CD4-positive, alpha-beta T cell treated with Interleukin-10 for 1 hour (primary cell): ENCODE measurements around the gene VAPB.
"Not testable (repeated sequence)": the region's sequence is repeated elsewhere in the genome, so short reads cannot be mapped to it uniquely, and the experiment has no call there.

Experiments used
- DNase-seq: peaks from one replicate; pipeline ENCODE4 v3.0.0-alpha.2; 2020

VAPB gene, protein sequence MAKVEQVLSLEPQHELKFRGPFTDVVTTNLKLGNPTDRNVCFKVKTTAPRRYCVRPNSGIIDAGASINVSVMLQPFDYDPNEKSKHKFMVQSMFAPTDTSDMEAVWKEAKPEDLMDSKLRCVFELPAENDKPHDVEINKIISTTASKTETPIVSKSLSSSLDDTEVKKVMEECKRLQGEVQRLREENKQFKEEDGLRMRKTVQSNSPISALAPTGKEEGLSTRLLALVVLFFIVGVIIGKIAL

DNA sequence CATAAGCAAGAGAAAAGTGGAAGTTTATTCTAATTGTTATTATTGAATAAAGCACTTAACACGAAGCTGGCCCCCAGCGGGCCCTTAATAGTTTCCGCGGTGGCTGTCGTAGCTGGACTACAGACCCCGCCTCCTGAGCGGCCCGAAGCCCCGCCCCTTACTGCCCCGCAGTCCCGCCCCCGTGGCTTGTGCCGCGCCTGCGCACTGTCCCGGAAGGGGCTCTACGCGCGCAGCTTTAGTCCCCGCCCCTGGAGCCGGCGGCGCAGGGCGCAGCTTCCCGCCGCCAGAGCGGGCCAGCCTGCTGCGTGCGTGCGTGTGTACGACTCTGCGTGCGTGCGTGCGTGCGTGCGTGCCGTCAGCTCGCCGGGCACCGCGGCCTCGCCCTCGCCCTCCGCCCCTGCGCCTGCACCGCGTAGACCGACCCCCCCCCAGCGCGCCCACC lies at the start of gene VAPB:
Gene VAPB, plus strand, starts transcription at position 348 of the 442 bp plus-strand sequence. CDS start 231 bp downstream, outside the sequence.
- DNase-seq: peak; percentile 97

DNA sequence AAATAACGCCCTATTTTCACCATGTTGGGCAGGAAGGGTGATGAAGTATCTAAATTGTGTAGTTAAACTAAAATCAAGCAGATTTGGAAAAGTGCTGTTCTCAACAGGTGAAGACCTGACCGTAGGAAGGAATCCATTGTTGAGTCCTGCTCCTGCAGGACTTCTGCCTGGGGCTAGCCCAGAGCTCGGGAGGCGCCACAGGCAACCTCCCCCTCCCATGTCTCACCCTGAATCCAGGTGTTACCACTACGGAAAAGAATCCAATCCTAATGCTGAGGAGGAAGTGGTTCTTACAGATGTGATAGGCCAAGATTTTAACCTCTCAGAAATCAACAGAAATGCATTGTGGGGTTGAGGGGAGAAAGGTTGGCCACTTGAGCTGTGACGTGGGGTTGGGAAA lies 49.3 kb upstream of the VAPB start:
- no peak for DNase-seq

DNA sequence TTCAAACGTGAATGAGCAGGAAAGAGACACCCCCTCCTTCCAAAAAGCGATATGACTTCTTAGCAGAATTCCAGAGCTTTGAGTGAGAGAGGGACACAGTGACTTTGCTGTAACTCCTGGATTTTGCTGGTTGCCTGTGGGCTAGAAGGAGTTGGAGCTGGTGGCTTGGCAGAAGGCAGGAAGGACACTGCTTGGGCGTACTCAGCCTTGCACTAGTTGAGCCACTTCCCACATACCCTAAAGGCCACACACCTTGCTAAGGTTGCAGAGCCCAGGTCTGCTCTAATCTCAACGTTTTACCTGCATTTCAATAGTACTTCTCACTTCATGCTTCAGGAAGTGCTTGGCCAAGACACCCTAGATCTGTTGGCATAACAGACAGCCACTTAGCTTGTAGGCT lies 48.9 kb upstream of the VAPB start:
- no peak for DNase-seq

DNA sequence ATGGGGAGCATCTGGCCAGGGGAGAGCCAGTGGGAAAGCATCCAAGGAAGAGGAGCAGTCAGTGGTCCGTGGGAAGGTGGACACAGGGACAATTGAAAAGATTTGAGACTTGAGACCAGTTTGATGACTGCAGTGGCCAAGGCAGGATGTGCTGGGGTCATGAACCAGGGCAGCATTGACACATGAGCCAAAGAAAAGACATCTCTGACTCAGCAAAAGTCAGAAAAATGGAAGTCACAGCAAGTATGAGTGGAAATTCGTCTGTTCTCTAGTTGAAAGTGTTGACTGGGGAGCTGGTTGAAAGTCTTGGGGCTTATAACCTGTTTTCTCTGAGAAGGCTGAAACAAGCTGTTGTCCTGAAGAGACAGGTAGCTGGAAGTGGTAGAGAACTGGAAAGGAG lies 48.2 kb upstream of the VAPB start:
- no peak for DNase-seq

DNA sequence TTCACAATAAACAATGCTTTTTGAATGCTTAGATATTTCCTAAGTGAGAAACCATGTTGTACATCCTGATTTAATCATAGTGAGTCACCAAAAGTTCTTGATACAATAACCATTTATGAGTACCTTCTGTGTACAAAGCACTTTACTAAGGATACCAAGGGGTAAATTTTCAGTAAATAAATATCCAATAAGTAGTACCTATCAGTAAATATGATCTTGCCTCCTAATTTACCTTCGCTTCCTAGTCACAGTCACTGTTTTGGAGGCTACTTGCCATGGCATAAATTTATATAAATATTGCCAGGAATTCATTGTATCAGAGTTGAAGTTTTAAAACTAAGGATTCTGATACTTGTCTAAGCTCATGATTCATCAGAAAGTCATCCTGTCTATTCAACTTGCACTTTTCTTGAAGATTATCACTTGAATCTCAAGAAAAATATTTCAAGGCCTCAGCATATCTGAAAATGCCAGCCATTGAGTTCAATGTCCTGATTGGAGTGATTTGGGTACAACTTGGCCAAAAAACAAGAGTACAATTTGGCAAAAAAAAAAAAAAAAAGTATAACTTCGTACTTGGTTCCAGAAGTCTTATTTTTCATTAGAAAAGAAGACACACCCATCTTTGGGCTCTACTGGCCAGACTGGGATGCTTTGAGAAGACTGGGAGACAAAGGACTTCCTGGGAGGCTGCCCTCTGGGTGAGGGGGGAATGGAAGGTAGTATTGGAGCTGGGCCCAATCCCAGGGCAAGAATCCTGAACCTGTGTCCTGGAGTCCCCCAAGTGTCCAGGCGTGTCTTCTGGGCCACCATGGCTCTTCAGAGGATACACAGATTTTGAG lies 46.7 kb upstream of the VAPB start:
- no peak for DNase-seq

DNA sequence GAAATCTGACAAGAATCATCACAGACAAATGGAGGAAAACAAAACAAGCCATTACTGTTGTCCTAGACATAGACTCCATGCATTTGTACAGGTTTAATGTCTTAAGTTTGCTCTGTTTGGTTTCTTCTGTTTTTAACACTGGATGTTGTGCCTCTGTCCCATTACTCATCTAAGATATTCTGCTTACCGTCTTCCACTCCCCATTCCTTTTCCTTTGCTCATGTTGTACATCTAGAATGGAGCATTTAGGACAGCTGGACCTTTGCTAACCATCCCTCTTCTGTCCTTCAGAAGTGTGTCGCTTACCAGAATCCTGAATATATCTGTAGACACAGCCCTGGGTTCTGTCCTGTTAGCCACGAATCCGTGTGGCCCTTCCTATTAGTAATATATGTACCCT lies 44.3 kb upstream of the VAPB start:
- no peak for DNase-seq

DNA sequence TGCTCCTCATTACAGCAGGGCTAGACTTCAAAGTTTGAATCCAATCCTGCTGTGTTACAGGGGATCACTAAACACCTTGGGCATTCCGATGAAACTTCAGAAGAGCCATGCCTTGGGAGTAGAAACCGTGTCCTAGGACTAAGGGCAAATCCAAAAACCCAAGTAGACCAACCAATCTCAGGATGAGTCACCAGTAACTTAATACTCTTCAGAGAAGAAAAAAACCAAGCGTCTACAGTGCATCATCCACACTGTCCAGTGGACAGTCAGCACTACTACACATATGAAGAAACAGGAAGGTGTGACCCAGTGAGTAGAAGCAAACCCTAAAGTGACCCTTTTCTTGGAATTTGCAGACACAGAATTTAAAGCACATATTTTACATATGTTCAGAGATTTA lies 39.5 kb upstream of the VAPB start:
- no peak for DNase-seq

DNA sequence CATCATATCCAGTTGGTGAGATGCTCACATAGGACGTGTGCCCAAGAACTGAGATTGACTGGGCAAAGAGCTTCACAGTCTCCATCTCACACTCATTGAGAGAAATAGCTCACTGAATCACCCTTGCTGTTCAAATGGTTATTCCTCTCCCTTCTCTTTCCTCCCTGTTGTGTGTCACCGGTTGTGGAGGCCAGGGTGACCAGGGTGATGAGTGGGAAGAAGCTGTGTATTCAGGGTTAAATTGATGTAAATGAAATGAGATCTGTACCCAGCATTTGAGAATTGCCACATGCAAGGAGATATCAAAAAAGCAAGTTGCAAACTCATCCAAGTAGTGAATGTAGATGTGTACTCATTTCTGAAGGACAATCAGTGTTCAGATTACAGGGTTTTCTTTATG lies 36.6 kb upstream of the VAPB start:
- no peak for DNase-seq

DNA sequence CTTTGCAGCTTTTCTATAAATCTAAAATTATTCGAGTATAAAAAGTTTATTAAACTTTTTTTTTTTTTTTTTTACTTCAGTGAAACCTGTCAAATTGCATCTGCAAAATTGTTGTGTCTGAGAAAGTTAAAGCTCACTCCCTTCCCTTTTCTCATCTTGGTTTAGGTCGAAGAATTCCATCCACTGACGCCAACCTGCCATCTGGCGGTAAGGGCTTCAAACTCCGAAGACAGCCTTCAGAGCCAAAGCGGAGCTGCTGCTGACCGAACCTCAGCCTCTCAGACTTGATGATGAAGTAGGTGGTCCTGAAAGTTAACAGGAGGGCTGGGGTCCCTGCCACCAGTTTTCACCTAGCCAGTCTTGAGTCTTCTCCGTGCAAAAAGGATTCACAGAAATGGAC lies 29.6 kb upstream of the VAPB start:
- DNase-seq: no peak

DNA sequence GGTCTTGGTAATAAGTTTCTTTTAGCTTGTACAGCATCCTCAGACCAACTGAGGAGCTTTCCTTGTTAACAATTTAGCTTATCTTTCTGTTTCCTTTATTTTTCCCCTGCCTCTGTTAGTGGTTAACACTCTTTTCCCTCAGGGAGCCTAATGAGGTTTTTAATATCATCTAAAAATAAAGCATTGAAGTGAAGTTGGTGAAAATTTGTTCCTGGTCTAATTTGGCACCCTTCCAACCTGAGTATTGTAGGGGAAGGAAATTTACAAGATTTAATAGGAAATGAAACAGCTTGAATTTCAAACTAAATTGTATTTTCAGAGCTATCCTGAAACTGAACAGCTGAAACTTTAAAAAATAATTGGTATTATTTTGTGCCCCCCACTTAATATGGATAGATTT lies 28.1 kb upstream of the VAPB start:
- no peak for DNase-seq

DNA sequence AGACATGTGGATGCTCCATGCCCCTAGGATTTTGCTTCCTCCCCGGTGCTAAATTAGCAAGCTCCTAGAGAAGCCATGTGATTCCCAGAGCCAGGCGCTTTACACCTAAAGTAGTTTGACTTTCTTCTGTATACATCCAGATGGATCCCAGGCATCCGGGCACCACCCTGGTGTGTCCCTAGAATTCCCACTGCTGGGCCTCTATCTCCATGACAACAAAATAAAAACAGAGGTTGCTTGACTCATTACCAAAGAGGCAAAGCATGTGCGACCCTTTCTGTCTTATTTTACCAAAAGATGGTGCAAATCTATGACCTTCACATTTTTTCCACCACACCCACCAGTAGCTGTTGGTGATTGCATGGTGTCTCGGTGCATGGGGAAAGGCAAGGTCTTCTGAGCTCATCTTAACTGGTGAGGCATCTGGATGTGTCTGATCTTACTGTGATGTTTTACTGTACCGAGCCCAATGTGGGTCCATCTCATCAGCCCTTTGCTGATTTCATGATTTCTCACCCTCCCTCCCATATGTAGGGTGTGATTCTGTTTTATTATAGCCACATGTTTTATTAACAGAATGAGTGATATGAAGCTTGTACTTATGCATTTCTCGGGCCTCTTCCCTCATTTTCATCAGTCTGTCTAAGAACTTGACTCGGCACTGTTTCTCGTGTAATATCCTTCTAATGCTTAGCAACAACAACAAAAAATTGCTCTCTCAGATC lies 27.4 kb upstream of the VAPB start:
- no peak for DNase-seq

DNA sequence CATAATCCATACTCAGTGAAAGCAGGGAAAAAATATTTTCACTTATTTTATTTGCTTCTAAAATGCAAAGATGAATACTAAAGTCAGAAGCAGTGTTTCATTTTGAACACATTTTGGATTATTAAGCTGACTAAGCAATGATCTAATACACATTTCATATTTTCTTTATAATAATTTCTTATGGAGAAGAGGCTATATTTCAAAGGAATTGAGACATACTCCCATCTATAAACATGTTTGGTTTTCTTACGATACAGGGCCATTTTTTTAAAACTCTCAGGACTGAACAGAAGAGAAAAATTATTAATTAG lies 26.9 kb upstream of the VAPB start:
- DNase-seq: no peak

DNA sequence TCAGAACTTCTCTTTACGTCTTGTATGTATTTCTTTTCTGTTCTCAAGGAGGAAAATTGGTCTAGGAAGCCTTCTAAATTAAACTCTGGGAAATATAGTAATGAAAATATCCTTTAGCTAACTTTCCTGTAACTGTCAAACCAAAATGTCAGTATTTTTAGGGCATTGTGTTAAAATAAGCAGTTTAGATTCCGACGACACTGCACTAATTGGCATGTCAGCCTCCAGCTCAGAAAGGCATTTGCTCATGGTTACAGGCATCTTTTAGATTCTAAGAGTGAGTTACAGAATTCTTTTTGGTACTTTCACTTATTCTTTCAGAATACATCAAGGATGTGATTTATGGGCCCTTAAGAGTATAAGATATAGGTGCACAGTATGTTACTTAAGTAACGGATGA lies 26.1 kb upstream of the VAPB start:
- DNase-seq: no peak

DNA sequence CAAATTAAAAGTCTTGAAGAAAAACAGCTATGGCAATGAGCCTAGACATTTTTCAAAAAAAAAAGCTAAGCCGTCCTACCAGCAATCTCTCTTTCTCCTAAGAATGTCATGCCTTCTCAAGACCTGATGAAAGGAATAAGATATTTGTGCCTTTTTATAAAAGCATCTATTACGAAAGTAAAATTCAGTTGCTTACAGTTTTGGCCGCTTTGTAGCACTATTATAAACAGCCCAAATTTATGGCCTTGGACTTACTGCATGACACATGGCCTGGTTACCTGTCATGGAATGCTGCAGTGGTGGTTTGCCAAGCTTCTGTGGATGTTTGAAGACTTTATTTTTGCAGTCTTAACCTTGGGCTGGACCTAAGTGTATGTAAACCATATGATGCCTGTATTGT lies 22.2 kb upstream of the VAPB start:
- no peak for DNase-seq

DNA sequence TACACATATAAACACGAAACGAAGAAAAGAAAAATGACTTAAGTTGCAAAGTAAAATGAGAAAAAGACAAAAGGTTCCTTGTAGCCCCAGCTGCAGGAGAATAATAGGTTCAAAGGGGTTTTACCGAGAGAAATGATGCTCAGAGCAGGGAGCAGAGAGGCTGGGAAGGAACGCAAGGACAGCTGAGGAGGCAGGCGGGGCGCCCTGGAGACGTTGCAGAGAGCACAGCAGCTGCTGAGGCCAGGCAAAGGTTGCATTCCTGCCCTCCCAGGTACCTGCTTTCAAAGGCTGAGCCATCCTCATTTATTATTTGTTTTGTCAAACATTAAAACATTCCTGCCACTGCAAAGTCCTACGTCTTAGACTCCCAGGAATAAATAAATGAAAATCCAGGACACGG lies 16.2 kb upstream of the VAPB start:
- no peak for DNase-seq

DNA sequence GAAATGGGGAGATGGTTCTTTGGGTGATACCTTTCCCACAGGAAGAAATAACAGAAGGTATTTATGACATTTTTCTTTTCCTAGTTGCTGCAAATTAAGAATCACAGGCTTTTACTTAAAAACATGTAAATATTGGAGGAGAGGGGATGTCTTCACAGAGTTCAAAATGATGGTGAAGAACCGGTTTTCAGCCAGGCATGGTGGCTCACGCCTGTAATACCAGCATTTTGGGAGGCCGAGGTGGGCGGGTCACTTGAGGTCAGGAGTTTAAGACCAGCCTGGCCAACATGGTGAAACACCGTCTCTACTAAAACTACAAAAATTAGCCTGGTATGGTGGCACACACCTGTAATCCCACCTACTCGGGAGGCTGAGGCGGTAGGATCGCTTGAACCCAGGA lies 15.7 kb upstream of the VAPB start:
- not testable (repeated sequence) for DNase-seq

DNA sequence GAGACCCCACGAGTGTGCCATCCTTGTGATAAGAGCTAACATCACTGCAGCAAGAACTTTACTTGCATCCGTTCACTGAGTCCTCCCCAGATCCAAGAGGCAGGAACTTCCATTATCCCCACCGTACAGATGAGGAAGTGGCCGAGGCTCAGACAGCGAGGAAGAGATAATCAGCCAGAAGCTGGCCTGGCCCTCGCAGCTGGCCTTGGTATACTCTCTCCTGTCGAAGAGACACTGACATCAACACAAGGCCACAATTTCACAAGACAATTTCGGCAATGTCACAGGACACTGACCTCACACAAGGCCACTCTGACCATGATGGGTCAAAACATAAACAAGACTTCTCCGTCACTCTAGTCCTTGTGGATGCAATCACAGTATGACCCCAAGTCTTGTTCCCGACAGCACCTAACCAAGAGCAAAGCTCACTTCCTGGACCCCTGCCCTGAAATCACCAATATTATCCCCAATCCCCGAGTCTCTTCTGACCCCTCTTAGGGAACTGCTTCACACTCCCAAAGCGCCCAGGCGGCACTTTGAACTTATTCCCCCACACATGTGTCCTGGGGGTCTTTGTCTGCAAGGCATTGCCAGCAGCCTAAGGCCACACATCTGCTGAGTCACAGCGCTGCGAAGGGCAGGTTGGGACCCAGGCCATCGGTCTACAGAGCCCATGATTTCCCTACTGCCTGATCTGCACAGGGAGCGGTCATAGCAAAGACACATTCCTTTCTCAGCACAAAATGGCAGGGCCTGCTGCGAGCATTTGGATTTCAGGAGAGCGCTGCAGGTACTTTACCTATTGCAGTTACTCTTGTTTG lies 14.8 kb upstream of the VAPB start:
- no peak for DNase-seq

DNA sequence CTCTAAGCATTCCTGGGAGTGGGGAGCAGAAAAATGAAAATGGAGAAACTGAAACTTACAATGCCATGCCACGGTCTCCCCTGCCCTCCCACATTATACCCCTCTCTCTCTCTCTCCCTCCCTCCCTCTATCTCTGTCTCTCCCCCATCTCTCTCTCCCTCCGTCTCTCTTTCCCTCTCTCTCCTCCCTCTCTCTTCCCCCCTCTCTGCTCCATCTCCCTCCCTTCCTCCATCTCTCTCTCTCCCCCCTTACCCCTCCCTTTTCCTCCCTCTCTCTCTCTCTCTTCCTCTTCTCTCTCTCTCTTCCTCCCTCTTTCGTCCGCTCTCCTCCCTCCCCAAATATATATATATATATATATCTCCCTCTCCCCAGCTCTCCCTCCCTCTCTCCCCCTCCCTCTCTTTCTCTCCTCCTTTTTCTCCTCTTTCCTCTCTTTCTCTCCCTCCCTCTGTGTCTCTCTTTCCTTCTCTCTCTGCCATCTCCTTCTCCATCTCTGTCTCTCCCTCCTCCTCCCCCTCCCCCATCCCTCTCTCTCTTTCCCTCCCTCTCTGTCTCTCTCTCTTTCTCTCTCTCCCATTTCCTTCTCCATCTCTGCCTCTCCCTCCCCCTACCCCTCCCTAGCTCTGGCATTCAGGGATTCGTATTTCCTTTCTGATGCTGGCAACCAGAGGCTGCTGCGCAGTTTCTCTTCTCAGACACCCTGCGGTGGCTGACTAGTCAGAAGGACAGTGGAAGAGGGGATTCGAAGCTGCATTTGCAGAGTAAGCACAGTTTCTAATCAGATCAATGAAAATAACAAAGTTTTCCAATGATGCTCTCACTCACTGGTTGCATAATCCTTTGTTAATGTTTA lies 13.9 kb upstream of the VAPB start:
- no peak for DNase-seq

DNA sequence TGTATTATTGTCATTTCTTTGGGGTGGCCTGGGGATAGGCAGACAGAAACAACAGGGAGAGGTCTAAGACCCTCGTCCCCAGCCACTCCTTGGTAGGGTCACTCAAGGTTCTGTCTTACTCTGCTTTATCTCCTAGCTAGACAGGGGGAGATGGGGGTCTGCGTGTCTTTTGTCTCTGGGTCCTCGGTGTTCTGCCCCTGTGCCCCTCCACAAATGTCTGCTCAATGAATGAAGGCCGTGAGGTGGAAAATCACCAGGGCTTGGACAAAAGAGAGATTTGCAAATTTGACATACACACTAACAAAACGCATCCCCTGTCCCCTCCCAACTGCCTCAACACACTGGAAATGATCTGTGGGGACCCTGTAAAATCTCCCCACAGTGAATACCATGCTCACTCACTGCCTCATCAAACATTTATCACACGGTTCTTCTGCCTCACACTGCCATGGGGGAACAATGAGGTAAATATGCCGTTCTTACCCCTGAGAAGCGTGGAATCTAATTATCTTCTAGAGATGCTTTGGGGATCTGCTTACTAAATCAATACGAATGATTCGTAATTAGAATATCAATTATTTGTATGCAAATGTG lies 13.2 kb upstream of the VAPB start:
- no peak for DNase-seq

DNA sequence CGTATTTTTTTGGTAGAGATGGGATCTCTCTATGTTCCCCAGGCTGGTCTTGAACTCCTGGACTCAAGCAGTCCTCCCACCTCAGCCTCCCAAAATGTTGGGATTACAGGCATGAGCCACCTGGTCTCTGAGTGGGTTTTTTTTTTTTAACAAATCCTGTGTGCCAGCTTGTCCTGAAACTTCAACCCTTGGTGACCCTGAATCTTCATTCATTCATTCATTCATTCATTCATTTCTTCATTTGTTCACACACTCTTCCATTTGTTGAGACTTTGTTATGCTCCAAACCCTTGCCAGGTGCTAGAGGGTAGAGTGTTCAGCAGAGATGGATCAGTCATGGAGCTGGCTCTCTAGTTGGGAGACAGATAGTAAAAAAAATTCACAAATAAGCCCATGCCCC lies 12.0 kb upstream of the VAPB start:
- DNase-seq: no peak

DNA sequence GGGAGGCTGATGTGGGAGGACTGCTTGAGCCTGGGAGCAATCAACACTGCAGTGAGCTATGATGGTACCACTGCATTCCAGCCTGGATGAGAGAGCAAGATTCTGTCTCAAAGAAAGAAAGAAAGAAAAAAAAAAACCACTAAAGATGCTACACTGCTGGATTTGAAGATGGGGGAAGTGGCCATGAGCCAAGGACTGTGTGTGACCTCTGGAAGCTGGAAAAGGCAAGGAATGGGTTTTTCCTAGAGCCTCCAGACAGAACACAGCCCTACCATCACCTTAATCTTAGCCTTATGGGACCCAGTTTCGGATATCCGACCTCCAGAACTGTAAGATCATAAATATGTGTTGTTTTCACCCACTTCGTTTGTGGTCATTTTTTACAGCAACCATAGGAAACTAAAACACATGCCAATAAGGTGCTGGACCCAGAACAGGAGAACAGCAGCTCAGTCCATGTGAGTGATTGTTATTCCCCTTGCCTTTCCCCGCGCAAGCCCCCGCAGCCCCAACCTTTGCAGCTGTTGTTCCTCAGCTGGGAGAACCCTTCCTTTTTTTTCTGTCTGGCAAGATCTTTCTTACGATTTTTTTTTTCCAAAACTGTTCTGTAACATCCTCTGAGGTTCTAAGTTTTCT lies 11.1 kb upstream of the VAPB start:
- DNase-seq: no peak
